Femur (tissue), 1 donor: ENCODE data around the gene BRCA1.
A peak's percentile ranks its signal among the peaks of the same experiment; 100 is the strongest.
"Not testable (repeated sequence)": the region's sequence is repeated elsewhere in the genome, so short reads cannot be mapped to it uniquely, and the experiment has no call there.

Experiments
- DNase-seq: peaks from one replicate; pipeline ENCODE4 v3.0.0-alpha.2; 2017

BRCA1 gene

DNA sequence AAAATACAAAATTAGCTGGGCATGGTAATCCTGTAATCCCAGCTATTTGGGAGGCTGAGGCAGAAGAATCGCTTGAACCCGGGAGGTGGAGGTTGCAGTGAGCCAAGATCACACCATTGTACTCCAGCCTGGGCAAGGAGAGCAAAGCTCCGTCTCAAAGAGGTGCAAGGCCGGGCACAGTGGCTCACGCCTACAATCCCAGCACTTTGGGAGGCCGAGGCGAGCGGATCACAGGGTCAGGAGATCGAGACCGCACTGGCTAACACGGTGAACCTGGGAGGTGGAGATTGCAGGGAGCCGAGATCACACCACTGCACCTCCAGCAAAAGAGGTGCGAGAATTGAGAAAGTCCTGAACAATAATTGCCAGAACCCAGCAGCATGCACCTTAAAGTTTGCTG is 124.3 kb downstream of the BRCA1 start:
- DNase-seq = not testable (repeated sequence)

DNA sequence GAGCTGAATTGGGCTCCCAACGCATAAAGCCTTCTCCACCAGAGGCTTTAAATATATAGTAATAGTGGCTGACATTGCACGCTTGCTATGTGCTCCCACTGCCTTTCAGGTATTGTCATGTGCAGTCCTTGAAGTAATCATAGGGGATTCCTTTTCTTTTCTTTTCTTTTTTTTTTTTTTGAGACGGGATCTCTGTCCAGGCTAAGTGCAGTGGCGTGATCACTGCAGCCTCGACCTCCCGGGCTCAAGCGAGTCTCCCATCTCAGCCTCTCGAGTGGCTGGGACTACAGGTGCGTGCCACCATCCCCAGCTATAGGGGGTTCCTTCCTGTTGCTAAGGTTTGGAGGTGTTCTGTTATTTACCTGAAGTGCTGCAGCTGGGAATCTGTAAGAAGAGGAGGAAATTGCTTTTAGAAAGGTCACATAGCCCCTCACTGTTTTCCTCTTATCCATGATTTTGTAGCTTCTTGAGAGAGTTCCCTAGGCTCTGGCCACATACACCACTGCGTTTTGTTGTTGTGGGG is 126.1 kb downstream of the BRCA1 start:
- DNase-seq = no peak

DNA sequence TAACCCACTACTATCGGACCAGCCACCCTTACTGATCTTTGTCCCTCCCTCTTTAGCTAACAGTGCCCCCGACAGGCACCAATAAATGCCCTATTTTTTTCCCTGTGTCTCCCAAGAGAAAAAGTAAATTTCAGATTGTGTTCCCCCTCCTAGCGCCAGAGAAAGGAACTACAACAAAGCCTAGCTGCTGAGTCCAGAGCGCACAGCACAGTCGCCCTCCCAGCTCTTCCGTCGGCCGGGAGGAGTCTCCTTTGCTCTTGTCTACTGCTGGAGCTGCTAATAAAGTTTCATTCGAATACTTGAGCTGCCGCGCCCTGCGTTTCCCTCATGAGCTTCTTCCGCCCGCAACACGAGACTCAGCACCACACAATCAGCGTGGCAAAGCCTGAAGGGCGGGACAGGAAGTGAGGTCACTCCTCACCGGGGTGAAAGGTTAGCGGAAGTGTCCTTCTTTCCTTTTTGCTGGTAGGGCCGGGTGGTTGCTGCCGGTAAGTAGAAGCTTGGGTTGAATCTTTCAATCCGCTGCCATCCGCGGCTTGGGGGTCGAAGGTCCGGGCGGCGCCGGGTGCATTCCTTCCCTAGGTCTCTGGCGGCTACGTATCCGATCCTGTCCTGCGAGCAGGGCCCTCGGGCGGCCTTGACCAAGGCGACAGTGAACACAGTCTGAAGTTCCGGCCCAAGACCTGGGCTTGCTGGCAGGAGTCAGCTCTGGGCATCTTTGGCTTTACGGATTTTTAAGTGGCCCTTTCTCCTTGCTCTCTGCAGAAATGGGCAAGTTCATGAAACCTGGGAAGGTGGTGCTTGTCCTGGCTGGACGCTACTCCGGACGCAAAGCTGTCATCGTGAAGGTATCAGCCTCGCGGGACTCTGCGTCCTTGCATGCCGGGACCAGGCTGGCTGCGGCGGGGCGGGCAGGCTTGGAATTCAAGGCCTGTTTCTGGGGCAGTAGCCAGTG is 126.9 kb downstream of the BRCA1 start, which contains the start of gene RPL27:
Gene RPL27 (plus strand): TSS at position 436 of the 955 bp plus-strand sequence. CDS start 332 bp downstream, at position 768.
- DNase-seq = peak; percentile 100

DNA sequence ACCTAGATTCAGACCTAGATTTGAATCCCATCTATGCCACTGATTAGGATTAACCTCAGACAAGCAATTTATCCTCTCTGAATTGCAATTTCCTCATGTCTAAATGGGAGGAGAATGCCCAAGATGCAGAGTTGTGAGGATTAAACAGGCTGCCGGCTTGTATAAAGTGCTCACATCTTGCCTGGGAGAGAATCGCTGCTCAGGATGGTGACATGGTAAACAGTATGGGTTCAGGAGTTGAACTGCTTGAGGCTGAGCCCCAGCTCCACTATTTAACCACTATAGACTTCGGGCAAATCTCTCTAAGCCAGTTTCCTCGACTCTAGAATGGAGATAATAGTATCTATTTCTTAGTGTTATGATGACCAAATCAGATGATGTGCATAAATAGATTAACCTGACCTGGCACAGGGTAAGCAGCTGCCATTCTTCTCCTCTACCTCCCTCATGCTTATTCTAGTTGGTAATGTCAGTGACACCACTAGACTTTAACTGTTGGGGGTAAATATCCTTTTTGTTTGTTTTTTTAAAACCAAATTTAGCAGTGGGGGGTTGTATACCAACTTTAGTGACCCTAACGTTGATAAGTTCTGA is 127.7 kb downstream of the BRCA1 start:
- no peak for DNase-seq
